Activated CD4-positive, alpha-beta T cell treated with anti-CD3 and anti-CD28 coated beads, Interleukin-2, Interleukin-6, amounts not matched to agents 100 ng/mL and 50 ng/mL, durations not matched to agents 16 hours and 8 hours (primary cell): ENCODE measurements around the gene CLCN1.
"Not testable (repeated sequence)": the region's sequence is repeated elsewhere in the genome, so short reads cannot be mapped to it uniquely, and the experiment has no call there.

Experiments
- DNase-seq: peaks from one replicate; pipeline ENCODE4 v3.0.0-alpha.2; 2020

The CLCN1 gene

GRCh38 chr7:143315776-143316175 is at the start of gene CLCN1:
Gene CLCN1, plus strand, starts transcription at chr7:143316111. Its CDS starts 102 bp downstream, at chr7:143316213.
- no peak for DNase-seq

GRCh38 chr7:143269251-143269650 is 46.7 kb upstream of the CLCN1 start:
- DNase-seq = no peak

GRCh38 chr7:143271240-143271639 is 44.7 kb upstream of the CLCN1 start:
- DNase-seq = peak; percentile 32

- DNase-seq = no peak
These were observed 43.0 kb upstream of the CLCN1 start for GRCh38 chr7:143272871-143273270.

GRCh38 chr7:143279186-143280098 is 36.5 kb upstream of the CLCN1 start:
- DNase-seq = no peak

- DNase-seq = no peak
These were observed 35.8 kb upstream of the CLCN1 start for GRCh38 chr7:143280160-143280559.

- DNase-seq = no peak
These were observed 35.3 kb upstream of the CLCN1 start for GRCh38 chr7:143280566-143280965.

- no peak for DNase-seq
These were observed 34.4 kb upstream of the CLCN1 start for GRCh38 chr7:143281529-143281928.

- DNase-seq = no peak
These were observed 33.8 kb upstream of the CLCN1 start for GRCh38 chr7:143282124-143282523.

GRCh38 chr7:143283381-143283780 is 32.5 kb upstream of the CLCN1 start:
- no peak for DNase-seq

GRCh38 chr7:143284591-143285469 is 31.1 kb upstream of the CLCN1 start, which contains the start of gene TMEM139:
Gene TMEM139, plus strand, starts transcription at chr7:143284958. Its CDS starts 1,000 bp downstream, at chr7:143285958.
- DNase-seq = no peak

GRCh38 chr7:143285470-143285778 is 30.5 kb upstream of the CLCN1 start:
- no peak for DNase-seq

GRCh38 chr7:143285806-143286521 is 29.9 kb upstream of the CLCN1 start:
- DNase-seq = no peak

- no peak for DNase-seq
These were observed 29.4 kb upstream of the CLCN1 start for GRCh38 chr7:143286522-143286890.

GRCh38 chr7:143287339-143287934 is 28.5 kb upstream of the CLCN1 start:
- DNase-seq = no peak

GRCh38 chr7:143287935-143288826 is 27.7 kb upstream of the CLCN1 start, which contains the start of gene CASP2:
Gene CASP2, plus strand, starts transcription at chr7:143288351. Its CDS starts 105 bp downstream, at chr7:143288456.
- peak; percentile 100 for DNase-seq

GRCh38 chr7:143288836-143289235 is 27.1 kb upstream of the CLCN1 start:
- no peak for DNase-seq

- DNase-seq = no peak
These were observed 26.5 kb upstream of the CLCN1 start for GRCh38 chr7:143289421-143289820.

GRCh38 chr7:143289888-143290287 is 26.0 kb upstream of the CLCN1 start:
- DNase-seq = not testable (repeated sequence)

- DNase-seq = no peak
These were observed 25.6 kb upstream of the CLCN1 start for GRCh38 chr7:143290293-143290692.

GRCh38 chr7:143292876-143293275 is 23.0 kb upstream of the CLCN1 start:
- no peak for DNase-seq
